ENCODE results near the gene TMC1. TPM values are rescaled to one million over a fixed set of nuclear protein-coding genes. Genes with fewer than 3 reads are reported as not detected.

Gene TMC1
- total and polyA plus RNA-seq, 2 of the 13 experiments (the other 11 are each of a cell fraction or from before 2014, with no cell fraction given) = 0.02 to 0.03 TPM

DNA sequence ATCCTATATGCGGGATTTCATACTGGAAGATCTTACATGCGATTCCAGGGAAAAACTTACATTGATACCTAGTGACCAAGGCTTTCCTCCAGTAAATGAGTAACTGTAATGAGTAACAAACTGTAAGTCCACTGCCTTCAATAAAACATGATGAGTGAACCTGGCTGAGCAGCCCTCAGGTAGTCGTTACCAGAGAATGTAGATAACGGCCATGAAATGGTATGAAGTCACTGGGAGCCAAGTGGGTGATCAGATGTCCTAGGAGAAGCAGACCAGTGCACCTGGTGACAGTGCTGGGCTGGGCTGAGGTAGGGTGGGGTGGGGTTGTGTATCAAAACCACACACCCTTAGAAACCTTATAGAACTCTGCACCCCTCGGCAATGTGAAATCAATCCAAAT lies 227.9 kb downstream of the TMC1 start (continued):
- TF ChIP-seq, protein P1, sequence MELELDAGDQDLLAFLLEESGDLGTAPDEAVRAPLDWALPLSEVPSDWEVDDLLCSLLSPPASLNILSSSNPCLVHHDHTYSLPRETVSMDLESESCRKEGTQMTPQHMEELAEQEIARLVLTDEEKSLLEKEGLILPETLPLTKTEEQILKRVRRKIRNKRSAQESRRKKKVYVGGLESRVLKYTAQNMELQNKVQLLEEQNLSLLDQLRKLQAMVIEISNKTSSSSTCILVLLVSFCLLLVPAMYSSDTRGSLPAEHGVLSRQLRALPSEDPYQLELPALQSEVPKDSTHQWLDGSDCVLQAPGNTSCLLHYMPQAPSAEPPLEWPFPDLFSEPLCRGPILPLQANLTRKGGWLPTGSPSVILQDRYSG (CRISPR knock-in tag; IDR thresholded peaks at IDR 0.05) = no peak
- TF ChIP-seq GATA4 (IDR thresholded peaks at IDR 0.05; ENCODE audit: borderline replicate concordance, low read depth) (no peak), ATF1 (CRISPR knock-in tag; IDR thresholded peaks at IDR 0.05) (no peak), TEAD3 (CRISPR knock-in tag; optimal IDR thresholded peaks at IDR 0.05; ENCODE audit: borderline replicate concordance) (no peak)

DNA sequence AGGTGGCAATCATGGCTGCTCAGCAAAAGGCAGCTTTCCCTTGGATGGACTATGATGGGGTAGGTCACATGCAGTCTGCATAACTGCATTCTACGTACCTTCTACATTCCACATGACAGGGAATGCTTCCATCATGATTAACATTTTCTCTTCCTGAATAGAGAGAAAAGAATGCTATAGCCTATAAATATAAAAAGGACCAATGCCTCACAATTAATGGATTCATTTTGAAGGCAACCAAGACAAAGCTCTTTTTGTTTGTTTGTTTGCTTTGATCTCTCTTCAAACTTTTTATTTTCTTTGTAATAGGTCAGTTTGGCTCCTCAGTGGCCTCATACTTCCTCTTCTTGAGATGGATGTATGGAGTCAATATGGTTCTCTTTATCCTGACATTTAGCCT lies 230.1 kb downstream of the TMC1 start:
- POLR2A ChIA-PET = no interaction called here
- WGBS (ENCODE audit: low lambda C conversion rate) = 7% methylated on average over 1 of the region's 1 CpG
- H3K9ac ChIP-seq (ENCODE audit: insufficient read depth, low read depth, low read length) = no peak overlapping the region
- FAIRE-seq (no peak), ATAC-seq (no peak), DNase-seq (ENCODE audit: low spot score) (no peak)
- no peak overlapping the region for H3K4me3 ChIP-seq (replicated peaks in 1 of 3; ENCODE audit: insufficient read depth in 1 of 3, low read depth in 2 of 3, low read length in 3 of 3)
- no TSS peak for BruUV-seq (replicated peaks)
- TF ChIP-seq ZNF451 (CRISPR knock-in tag; IDR thresholded peaks at IDR 0.05) = no peak
- TF ChIP-seq ZNF776 (CRISPR knock-in tag; IDR thresholded peaks at IDR 0.05) = no peak
- no peak for TF ChIP-seq ZNF556 (CRISPR knock-in tag; IDR thresholded peaks at IDR 0.05; ENCODE audit: borderline replicate concordance)
- TF ChIP-seq POLR2AphosphoS5 (IDR thresholded peaks at IDR 0.05; ENCODE audit: low read depth, low read length) = no peak
- no peak for TF ChIP-seq ZSCAN22 (CRISPR knock-in tag; IDR thresholded peaks at IDR 0.05)
- no peak for TF ChIP-seq ZFX (CRISPR knock-in tag; IDR thresholded peaks at IDR 0.05; ENCODE audit: low read depth)
- no peak for TF ChIP-seq HNRNPUL1 (IDR thresholded peaks at IDR 0.05; ENCODE audit: low read depth, low read length)
- TF ChIP-seq, protein P2, sequence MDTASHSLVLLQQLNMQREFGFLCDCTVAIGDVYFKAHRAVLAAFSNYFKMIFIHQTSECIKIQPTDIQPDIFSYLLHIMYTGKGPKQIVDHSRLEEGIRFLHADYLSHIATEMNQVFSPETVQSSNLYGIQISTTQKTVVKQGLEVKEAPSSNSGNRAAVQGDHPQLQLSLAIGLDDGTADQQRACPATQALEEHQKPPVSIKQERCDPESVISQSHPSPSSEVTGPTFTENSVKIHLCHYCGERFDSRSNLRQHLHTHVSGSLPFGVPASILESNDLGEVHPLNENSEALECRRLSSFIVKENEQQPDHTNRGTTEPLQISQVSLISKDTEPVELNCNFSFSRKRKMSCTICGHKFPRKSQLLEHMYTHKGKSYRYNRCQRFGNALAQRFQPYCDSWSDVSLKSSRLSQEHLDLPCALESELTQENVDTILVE (CRISPR knock-in tag; IDR thresholded peaks at IDR 0.05) = no peak
- TF ChIP-seq, protein P3, sequence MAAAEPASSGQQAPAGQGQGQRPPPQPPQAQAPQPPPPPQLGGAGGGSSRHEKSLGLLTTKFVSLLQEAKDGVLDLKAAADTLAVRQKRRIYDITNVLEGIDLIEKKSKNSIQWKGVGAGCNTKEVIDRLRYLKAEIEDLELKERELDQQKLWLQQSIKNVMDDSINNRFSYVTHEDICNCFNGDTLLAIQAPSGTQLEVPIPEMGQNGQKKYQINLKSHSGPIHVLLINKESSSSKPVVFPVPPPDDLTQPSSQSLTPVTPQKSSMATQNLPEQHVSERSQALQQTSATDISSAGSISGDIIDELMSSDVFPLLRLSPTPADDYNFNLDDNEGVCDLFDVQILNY (CRISPR knock-in tag; conservative IDR thresholded peaks at IDR 0.05) = no peak
- TF ChIP-seq GATAD1 (CRISPR knock-in tag; IDR thresholded peaks at IDR 0.05) = no peak
- TF ChIP-seq ZNF644 (CRISPR knock-in tag; IDR thresholded peaks at IDR 0.05; ENCODE audit: low read depth) = no peak
- in situ Hi-C loops (cut with HindIII; ENCODE audit: extremely low pct_ligation_motif_present, low pct_unique_long_range_greater_than_20kb) = no loop called here
- no peak overlapping the region for H3K4me2 ChIP-seq (ENCODE audit: low read depth, low read length)
- H3K27me3 ChIP-seq (ENCODE audit: control insufficient read depth in 1 of 2, insufficient read depth in 2 of 2, low read length in 2 of 2) = peaks cover 0 to 9% of the 10 kb centered on the region in 2 experiments; a peak in 1 of 5 replicates
- H3K27ac ChIP-seq (ENCODE audit: extremely low read length, insufficient read depth, low read length) = no peak overlapping the region
- no peak overlapping the region for H2AFZ ChIP-seq (ENCODE audit: low read length)
- CTCF ChIA-PET (ENCODE audit: low intra/inter-chr PET ratio, low total read pairs) = no interaction called here
- no peaks in the 10 kb centered on the region for H3K9me3 ChIP-seq (ENCODE audit: low read length)
- no peaks in the 10 kb centered on the region for H3K4me1 ChIP-seq (ENCODE audit: insufficient read depth, low read length)
- no peaks in the 10 kb centered on the region for H3K79me2 ChIP-seq (ENCODE audit: insufficient read depth, low read length)
- H4K20me1 ChIP-seq (ENCODE audit: insufficient read depth, low read length) = no peaks in the 10 kb centered on the region
- intact Hi-C loops (cut with micrococcal nuclease; ENCODE audit: unreplicated experiment) = no loop called here
- no peaks in the 10 kb centered on the region for H3K36me3 ChIP-seq (replicated peaks in 1 of 2; ENCODE audit: control insufficient read depth in 1 of 2, insufficient read depth in 2 of 2, low read length in 2 of 2)

Data from HepG2 (cell line).